HG02973 (cell line): Measurements from ENCODE around the gene ALG3.

Experiments used
- ATAC-seq: cut with Tn5 transposase; IDR thresholded peaks from one replicate; pipeline ENCODE4 v1.9.1; 2021; ENCODE audit warnings: moderate library complexity; ENCODE audit not compliant: unreplicated experiment

Gene ALG3

GRCh38 chr3:184200825-184201224 is 47.9 kb downstream of the ALG3 start:
- ATAC-seq, result no peak

DNA sequence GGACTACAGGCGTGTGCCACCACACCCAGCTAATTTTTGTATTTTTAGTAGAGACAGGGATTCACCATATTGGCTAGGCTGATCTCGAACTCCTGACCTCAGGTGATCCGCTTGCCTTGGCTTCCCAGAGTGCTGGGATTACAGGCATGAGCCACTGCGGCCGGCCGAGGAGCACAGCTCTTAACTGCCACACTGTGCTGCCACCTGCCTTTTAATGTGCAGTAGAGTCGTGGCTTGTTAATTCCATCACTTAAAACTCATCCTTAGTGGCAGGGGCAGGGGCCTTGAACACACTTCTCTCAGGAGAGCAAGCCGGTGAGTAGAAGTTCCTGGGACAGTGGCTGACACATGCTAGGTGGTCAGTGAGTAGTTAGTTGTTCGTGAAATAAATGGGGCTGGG is 50.3 kb downstream of the ALG3 start:
- no peak for ATAC-seq

- ATAC-seq, result no peak
These were observed 52.2 kb downstream of the ALG3 start for GRCh38 chr3:184196536-184196935.

GRCh38 chr3:184193991-184194539 is 54.7 kb downstream of the ALG3 start:
- no peak for ATAC-seq

DNA sequence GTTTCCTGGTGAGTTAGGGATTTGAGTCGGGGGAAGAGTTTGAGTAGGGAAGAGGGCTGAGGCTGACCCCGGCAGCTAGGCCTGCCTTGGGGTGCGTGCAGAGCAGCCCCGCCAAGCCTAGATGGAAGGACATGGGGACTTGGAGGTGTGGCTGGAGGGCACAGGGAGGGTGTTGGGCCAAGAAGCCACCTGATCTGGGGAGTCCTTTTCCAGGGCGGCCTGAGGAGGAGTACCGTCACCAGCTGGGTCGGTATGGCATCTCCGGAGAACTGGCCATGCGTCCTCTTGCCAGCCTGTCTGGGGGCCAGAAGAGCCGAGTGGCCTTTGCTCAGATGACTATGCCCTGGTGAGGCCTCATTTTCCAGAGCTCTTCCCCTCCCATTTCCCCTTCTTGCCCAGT is 55.9 kb downstream of the ALG3 start:
- ATAC-seq, result no peak
